Stimulated activated naive CD8-positive, alpha-beta T cell treated with anti-CD3 and anti-CD28 coated beads, Interleukin-15, amount 100 ng/mL, for 72 hours (primary cell): ENCODE data around the gene NR3C2.
"Not testable (repeated sequence)": the region's sequence is repeated elsewhere in the genome, so short reads cannot be mapped to it uniquely, and the experiment has no call there.

Experiments
- ATAC-seq: fragments of 150-1000 bp; cut with Tn5 transposase; 2 replicates; pipeline ENCODE4 v1.10.0; 2021; ENCODE audit warnings: mild to moderate bottlenecking, moderate library complexity
- DNase-seq, 2 donors: peaks; one replicate each; pipeline ENCODE4 v3.0.0; 2021 to 2022
- H3K27ac Mint-ChIP-seq, 2 donors: one replicate each; pipeline ENCODE4 v1.8.0; 2022; ENCODE audit warnings: mild to moderate bottlenecking in 2 of 2, mixed read lengths in 2 of 2, moderate library complexity in 2 of 2
- H3K27me3 Mint-ChIP-seq: one replicate; pipeline ENCODE4 v1.8.0; 2022; ENCODE audit warnings: mixed read lengths
- H3K4me1 Mint-ChIP-seq: one replicate; pipeline ENCODE4 v1.8.0; 2022; ENCODE audit warnings: mild to moderate bottlenecking, mixed read lengths
- H3K4me3 Mint-ChIP-seq, 2 donors: one replicate each; pipeline ENCODE4 v1.8.0; 2022; ENCODE audit warnings: mild to moderate bottlenecking in 2 of 2, mixed read lengths in 2 of 2, moderate library complexity in 1 of 2
- H3K9me3 Mint-ChIP-seq, 2 donors: one replicate each; pipeline ENCODE4 v1.8.0; 2022; ENCODE audit warnings: mixed read lengths in 2 of 2

NR3C2 gene

DNA sequence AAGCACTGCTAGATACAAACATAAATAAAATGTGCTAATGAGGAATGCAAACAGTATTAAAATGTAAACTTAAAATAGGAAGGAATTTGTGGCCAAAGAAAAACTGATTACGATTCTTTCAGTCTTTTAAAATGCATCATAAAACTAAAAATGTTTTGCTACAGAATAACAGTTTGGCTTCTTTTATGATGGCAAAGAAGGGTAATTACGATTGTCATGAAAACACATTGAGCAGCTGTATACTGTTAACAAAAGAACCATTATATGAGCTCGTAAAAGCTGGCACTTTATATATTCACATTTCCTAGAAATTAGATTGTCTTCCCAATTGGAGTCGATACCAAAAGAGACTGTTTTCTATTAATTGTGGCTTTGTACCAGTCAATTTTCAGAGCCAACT lies 290.4 kb downstream of the NR3C2 start:
- H3K9me3 Mint-ChIP-seq: no peaks in the 10 kb centered on the region
- no peak overlapping the region for H3K27ac Mint-ChIP-seq
- H3K4me1 Mint-ChIP-seq: no peaks in the 10 kb centered on the region
- ATAC-seq: no peak
- DNase-seq: no peak
- H3K27me3 Mint-ChIP-seq: no peaks in the 10 kb centered on the region
- no peak overlapping the region for H3K4me3 Mint-ChIP-seq

DNA sequence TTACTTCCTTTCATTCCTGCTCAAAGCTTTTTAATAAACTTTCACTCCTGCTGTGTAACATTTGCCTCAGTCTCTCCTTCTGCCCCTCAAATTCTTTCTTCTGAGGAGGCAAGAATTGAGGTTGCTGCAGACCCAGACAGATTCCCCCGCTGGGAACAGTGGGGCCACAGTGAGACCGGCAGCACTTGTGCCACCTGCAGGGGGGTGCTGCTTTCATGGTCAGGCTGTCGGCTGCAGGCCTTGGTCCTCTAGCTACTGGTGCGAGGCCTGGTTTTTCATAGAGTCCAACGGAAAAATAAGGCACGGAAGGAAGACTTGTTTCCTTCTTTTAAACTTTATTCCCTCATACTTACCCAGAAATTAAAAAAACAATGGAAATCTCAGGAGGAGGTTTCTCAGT lies 296.7 kb downstream of the NR3C2 start:
- no peak for DNase-seq
- Mint-ChIP-seq H3K27me3 (no peaks in the 10 kb centered on the region), H3K4me3 (no peak overlapping the region), H3K27ac (no peak overlapping the region), H3K4me1 (no peaks in the 10 kb centered on the region), H3K9me3 (no peaks in the 10 kb centered on the region)
- no peak for ATAC-seq

DNA sequence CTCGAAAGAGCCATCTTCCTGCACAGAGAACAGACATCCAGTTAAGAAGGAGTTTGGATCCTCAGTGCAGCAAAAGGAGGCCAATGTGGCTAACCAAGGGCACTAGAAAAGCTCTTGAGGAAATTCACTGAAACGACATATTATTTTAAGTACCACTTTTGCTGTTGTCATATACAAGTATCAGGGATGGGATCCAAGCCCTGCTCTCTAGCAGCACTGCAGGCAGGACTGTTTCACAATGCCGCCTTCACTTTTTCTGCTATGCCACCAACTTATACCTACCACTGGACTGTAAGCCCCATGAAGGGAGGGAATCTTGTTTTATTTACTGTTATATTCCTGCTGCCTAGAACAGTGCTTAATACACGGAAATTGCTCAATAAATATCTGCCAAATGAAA lies 299.0 kb downstream of the NR3C2 start:
- Mint-ChIP-seq H3K27ac (no peak overlapping the region), H3K4me1 (no peaks in the 10 kb centered on the region)

DNA sequence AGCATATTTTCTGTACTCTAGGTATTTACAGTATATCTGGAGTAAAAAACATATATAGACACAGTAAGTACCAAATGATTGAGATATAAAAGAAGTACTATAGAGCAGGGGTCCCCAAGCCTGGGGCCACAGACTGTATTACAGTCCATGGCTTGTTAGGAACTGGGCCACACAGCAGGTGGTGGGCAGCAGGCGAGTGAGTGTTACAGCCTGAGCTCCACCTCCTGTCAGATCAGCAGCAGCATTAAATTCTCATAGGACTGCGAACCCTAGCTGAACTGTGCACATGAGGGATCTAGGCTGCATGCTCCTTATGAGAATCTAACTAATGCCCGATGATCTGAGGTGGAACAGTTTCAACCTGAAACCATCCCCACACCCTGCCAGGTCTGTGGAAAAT lies 300.7 kb downstream of the NR3C2 start:
- H3K27me3 Mint-ChIP-seq: no peaks in the 10 kb centered on the region
- no peak overlapping the region for H3K4me3 Mint-ChIP-seq
- DNase-seq: no peak
- no peak overlapping the region for H3K27ac Mint-ChIP-seq
- no peaks in the 10 kb centered on the region for H3K4me1 Mint-ChIP-seq
- ATAC-seq: no peak
- H3K9me3 Mint-ChIP-seq: no peaks in the 10 kb centered on the region

More for the DNA sequence above, 299.0 kb downstream of the NR3C2 start:
- no peak for ATAC-seq
- no peaks in the 10 kb centered on the region for H3K27me3 Mint-ChIP-seq
- no peak overlapping the region for H3K4me3 Mint-ChIP-seq
- no peaks in the 10 kb centered on the region for H3K9me3 Mint-ChIP-seq
- DNase-seq: no peak

DNA sequence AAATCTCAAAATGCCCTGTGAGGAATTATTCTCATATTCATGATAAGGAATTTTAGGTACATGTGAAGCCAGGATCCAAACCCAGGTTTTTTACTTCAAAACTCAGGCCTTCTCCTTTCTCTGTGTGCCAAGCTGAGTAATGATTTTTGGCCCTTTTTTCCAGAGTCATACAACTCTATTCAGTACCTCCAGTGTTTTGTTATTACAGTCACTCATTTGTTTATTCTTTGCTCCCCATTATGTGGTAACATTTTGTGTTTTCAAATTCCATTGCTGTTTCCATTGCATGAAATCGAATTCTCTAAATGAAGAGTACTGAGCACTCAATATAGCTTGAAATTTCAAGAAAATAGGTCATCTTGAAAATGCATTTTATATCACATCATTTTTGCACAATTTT lies 315.4 kb downstream of the NR3C2 start:
- H3K4me1 Mint-ChIP-seq: no peaks in the 10 kb centered on the region
- H3K27ac Mint-ChIP-seq: no peak overlapping the region
- no peak overlapping the region for H3K4me3 Mint-ChIP-seq
- no peaks in the 10 kb centered on the region for H3K27me3 Mint-ChIP-seq
- ATAC-seq: no peak
- H3K9me3 Mint-ChIP-seq: peaks cover 26 to 32% of the 10 kb centered on the region in 2 donors
- DNase-seq: no peak

DNA sequence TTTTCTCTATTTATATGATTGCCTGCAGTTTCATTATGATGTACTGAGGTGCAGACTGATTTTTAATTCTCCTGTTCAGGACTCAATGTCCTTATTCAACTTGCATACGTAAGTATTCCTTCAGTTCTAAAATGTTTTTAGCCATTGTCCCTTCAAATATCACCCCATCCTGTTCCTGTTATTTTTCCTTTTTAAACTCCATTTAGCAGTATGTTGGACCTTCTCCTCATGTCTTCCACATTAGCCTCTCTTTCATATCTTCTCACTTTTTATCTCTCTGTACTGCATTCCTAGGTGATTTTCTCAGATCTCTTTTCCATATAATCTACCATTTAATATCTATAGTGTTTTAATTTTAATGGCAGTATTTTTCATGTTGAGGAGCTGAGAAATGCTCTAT lies 317.7 kb downstream of the NR3C2 start:
- H3K4me3 Mint-ChIP-seq: no peak overlapping the region
- H3K27me3 Mint-ChIP-seq: no peaks in the 10 kb centered on the region

DNA sequence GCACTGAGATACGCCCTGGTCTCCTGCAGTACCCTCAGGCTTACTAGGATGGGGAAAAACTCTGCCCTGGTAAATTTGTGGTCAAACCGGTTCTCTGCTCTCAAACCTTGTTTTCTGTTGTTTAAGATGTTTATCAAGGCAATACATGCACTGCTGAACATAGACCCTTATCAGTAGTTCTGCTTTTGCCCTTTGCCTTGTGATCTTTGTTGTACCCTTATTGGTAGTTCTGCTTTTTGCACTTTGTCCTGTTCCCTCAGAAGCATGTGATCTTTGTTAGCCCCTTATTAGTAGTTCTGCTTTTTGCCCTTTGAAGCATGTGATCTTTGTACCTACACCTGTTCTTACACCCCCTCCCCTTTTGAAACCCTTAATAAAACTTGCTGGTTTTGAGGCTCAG lies 319.1 kb downstream of the NR3C2 start:
- not testable (repeated sequence) for DNase-seq, H3K4me3 Mint-ChIP-seq, H3K4me1 Mint-ChIP-seq, H3K27me3 Mint-ChIP-seq, ATAC-seq, H3K27ac Mint-ChIP-seq
- H3K9me3 Mint-ChIP-seq: peaks cover 26 to 34% of the 10 kb centered on the region in 2 donors

More for the DNA sequence above, 317.7 kb downstream of the NR3C2 start:
- no peaks in the 10 kb centered on the region for H3K4me1 Mint-ChIP-seq
- ATAC-seq (no peak), DNase-seq (no peak)
- H3K27ac Mint-ChIP-seq: no peak overlapping the region
- H3K9me3 Mint-ChIP-seq: peaks cover 26 to 34% of the 10 kb centered on the region in 2 donors

DNA sequence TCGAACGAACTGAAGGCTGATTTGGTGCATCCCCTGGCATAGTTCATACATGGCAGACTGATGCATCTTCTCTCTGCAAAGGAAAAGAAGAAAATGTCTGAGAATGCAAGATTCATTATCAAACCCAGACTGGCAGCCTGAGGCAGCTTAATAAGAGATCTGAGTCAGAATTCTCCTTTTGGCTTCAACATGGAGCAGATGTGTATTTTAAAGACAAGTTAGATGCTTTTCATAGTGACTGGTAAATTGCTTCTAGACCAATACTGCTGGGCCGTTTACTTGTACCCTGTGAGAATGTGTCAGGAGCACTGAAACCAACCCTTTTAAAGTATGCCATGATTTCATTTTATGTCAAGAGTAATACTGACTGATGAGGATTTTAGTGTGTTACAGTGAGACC lies 322.0 kb downstream of the NR3C2 start:
- Mint-ChIP-seq H3K27me3 (no peaks in the 10 kb centered on the region), H3K27ac (no peak overlapping the region), H3K4me3 (no peak overlapping the region), H3K4me1 (peaks cover 8% of the 10 kb centered on the region), H3K9me3 (peaks cover 19 to 27% of the 10 kb centered on the region in 2 donors)
- no peak for DNase-seq
- ATAC-seq: no peak

DNA sequence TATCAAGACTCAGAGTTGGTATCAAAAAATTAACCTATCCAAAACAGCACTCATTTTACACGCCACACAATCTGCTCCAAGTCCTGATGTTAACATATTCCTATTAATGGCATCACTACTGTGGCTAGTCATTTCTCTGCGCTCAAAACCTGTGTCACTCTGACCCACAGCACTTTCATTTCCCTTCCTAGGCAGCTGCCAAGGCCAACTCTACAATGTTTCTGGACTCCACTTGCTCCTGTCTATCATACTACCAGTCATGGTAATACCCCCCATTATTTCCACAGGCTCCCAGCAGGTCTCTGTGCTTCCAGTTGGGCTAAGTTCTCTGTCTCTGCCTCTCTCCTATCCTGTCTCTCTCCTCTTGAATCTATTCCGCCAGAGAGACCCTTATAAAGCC lies 323.6 kb downstream of the NR3C2 start:
- peaks cover 8% of the 10 kb centered on the region for H3K4me1 Mint-ChIP-seq
- peaks cover 7 to 17% of the 10 kb centered on the region in 2 donors for H3K9me3 Mint-ChIP-seq
- ATAC-seq: no peak
- H3K27me3 Mint-ChIP-seq: no peaks in the 10 kb centered on the region
- peak overlapping the region in 1 of 2 donors; percentile 22 for H3K27ac Mint-ChIP-seq
- H3K4me3 Mint-ChIP-seq: no peak overlapping the region
- DNase-seq: no peak

DNA sequence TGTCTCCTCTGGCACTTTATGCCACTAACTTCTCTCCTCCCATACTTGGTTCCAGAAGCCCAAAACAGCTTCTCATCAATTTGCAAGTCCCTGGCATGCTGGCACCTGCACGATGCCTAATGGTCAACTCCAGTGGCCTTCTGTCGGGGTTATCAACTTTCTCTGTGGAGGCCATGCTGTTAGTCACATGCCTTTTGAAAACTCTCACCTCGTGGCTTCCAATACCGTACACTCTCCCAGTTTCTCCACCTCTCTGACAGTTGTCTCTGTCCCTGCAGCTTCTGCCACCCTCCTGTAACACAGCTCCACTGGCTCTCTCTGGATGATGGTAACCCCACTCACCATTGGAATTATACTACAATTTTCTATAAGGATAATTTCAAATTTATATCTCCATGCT lies 324.0 kb downstream of the NR3C2 start:
- Mint-ChIP-seq H3K27ac (no peak overlapping the region), H3K4me3 (no peak overlapping the region), H3K4me1 (peaks cover 8% of the 10 kb centered on the region), H3K9me3 (peaks cover 2 to 12% of the 10 kb centered on the region in 2 donors), H3K27me3 (no peaks in the 10 kb centered on the region)
- DNase-seq (no peak), ATAC-seq (no peak)

DNA sequence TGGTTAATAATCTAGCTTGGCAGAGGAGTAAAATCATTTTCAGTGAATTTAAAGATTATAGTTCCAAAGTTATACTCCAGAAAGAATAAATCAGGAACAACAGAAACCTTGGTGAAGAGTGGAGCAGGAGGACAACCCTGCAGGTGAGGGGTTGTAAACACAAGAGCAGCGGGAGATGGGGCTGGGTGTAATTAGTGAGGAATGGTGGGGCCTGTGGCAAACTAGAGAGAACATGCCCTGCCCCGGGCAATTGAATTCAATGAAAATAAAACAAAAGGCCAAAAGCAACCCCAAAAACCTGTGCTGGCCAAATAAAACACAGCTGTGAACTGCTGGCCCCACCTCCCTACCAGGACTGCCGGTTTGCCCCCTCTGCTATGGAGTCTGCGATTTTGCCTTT lies 325.2 kb downstream of the NR3C2 start:
- H3K27ac Mint-ChIP-seq: no peak overlapping the region
- no peak for DNase-seq
- no peaks in the 10 kb centered on the region for H3K27me3 Mint-ChIP-seq
- peaks cover 15% of the 10 kb centered on the region for H3K4me1 Mint-ChIP-seq
- peaks cover 0 to 4% of the 10 kb centered on the region in 2 donors for H3K9me3 Mint-ChIP-seq
- no peak for ATAC-seq
- H3K4me3 Mint-ChIP-seq: no peak overlapping the region

DNA sequence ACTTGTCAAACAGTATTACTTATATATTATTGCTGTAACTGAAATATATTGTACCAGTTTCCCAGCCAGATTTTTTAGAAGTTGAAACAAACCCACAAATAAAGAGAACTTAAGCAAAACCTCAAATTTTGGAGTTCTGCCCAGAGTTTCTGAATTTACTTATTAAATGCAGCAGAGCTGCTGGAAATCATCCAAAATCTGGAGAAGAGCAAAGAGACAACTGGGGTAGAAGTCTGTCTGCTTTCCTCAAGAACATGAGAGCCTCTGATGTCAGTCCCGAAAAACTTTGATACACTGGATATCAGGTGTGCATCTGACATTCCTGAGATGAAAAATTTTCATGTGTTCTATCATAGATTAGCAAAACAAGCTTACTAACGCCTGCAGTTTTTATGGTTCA lies 325.9 kb downstream of the NR3C2 start:
- Mint-ChIP-seq H3K4me1 (peaks cover 22% of the 10 kb centered on the region), H3K27ac (no peak overlapping the region), H3K27me3 (no peaks in the 10 kb centered on the region), H3K4me3 (no peak overlapping the region), H3K9me3 (no peaks in the 10 kb centered on the region)
- ATAC-seq (no peak), DNase-seq (no peak)

DNA sequence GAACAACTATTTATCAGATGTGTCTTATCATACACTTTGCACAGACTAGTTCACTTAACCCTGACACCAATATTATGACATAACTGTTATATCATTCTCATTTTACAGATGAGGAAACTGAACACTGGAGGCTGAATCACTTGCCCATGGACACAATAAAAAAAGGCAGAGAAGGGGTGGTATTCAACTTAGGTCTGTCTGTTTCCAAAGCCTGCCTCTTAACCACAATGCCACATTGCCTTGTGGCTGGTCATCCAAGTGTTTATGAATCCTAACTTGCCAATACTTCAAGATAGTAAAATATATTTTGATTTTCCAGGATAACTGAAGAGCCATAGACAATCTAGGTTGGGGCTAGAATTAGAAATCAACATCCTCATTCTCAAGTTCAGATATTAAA lies 327.8 kb downstream of the NR3C2 start:
- H3K4me1 Mint-ChIP-seq: peaks cover 23% of the 10 kb centered on the region
- no peaks in the 10 kb centered on the region for H3K9me3 Mint-ChIP-seq
- no peaks in the 10 kb centered on the region for H3K27me3 Mint-ChIP-seq
- no peak overlapping the region for H3K4me3 Mint-ChIP-seq
- DNase-seq: no peak
- no peak for ATAC-seq
- H3K27ac Mint-ChIP-seq: no peak overlapping the region

DNA sequence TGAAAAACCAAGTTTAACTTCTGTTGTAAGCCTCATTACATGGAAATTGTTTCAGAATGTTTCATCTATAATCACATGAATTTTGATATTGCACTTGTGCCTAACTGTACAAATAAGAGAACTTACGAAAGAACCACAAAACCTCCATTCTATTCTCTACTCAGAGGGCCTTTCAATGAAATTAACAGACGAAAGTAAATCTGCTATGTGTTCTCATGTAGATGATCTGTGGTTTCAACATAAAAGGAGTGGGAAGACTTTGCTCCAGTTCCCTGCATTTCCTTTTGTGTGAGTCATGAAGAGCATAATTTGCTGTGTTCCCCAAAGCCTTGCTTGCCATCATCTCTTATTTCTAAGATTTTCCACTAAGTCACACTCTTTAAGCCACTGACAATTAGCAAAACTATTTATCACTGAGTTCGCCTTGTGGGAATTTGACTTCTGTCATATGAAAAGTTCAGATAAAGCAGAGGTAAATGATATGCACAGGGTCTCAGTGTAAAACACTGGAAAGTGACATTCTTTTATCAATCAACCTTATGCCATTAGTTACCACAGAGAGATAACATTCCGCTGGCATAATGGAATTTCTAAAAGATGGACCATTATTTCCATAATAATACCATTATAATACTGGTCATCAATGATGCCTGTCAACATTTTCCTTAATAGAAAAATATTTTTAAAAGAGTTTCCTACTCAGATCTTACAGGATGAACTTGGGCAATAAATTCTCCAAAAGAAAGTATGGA lies 329.8 kb downstream of the NR3C2 start:
- no peak overlapping the region for H3K27ac Mint-ChIP-seq
- peaks cover 23% of the 10 kb centered on the region for H3K4me1 Mint-ChIP-seq
- peak overlapping the region in 1 of 2 donors; percentile 26 for H3K4me3 Mint-ChIP-seq
- DNase-seq (no peak), ATAC-seq (peak; percentile 54)
- H3K9me3 Mint-ChIP-seq: no peaks in the 10 kb centered on the region
- H3K27me3 Mint-ChIP-seq: no peaks in the 10 kb centered on the region

DNA sequence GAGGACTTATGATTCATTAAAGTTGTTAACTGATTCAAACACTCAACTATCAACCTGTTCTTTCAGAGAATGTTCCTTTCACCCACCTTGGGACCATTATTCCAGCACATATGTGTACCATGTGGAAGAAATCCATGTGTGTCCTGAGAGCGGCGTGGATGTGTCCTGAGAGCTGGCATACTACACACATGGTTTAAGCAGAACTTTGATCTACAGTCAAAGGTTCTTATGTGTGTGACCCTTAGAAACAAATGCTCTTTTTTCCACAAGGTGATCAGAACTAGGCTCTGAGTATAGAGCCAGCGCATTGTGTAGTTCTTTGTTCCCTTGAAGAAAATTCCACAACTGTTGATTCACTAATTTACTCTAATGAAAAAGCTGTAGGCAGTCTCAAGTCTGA lies 332.0 kb downstream of the NR3C2 start:
- H3K4me3 Mint-ChIP-seq: no peak overlapping the region

DNA sequence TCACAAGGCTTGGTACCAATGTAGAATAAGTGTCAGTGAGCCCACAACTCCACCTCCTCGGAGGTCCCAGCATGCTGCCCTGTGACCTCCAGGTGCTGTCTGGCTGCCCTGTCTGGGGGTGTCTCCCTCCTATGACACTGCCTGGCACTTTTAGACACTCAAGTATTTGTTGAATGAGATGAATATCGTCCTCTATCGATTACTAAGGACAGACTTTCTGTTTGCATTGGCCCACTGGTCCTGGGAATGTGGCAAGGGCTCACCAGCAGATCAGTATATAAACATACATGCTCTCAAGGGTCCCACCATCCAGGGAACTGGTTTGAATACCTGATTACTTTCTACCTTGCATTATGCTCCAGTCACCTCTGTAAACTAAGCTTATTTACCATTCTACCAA lies 333.0 kb downstream of the NR3C2 start:
- no peak for ATAC-seq
- no peak overlapping the region for H3K4me3 Mint-ChIP-seq

More for the DNA sequence above, 332.0 kb downstream of the NR3C2 start:
- H3K27me3 Mint-ChIP-seq: no peaks in the 10 kb centered on the region
- DNase-seq (no peak), ATAC-seq (no peak)
- peaks cover 21% of the 10 kb centered on the region for H3K4me1 Mint-ChIP-seq
- no peak overlapping the region for H3K27ac Mint-ChIP-seq
- no peaks in the 10 kb centered on the region for H3K9me3 Mint-ChIP-seq

DNA sequence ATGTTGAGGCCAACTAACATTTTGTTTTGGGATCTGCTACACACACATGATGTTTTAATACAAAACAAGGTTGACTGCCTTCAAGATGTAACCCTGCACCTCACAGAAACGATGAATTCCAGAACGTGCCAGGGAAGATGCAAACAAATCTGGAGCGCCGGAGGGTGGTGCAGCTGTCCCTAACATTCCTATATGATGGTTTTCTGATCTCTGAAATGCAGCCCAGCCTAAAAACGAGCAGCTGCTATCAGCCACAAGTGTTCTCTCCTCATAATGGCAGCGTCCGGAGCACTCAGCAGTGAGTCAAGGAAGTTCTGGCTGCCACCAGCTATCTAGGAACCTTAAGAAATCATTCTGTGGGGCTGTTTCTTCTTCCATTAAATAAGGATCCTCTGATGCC lies 333.4 kb downstream of the NR3C2 start:
- H3K4me1 Mint-ChIP-seq: peaks cover 27% of the 10 kb centered on the region
- no peak overlapping the region for H3K4me3 Mint-ChIP-seq
- H3K9me3 Mint-ChIP-seq: no peaks in the 10 kb centered on the region
- DNase-seq: no peak
- no peak overlapping the region for H3K27ac Mint-ChIP-seq
- no peaks in the 10 kb centered on the region for H3K27me3 Mint-ChIP-seq
- no peak for ATAC-seq

More for the DNA sequence above, 333.0 kb downstream of the NR3C2 start:
- Mint-ChIP-seq H3K4me1 (peaks cover 23% of the 10 kb centered on the region), H3K27ac (no peak overlapping the region), H3K9me3 (no peaks in the 10 kb centered on the region), H3K27me3 (no peaks in the 10 kb centered on the region)
- DNase-seq: no peak
